SK-N-MC (cell line): ENCODE data around the gene HADH.

Experiments
- EZH2 ChIP-seq: fragments of 200-600 bp; sonication (generic); IDR thresholded peaks from one replicate; pipeline ENCODE4 v1.6.1; 2017; ENCODE audit warnings: antibody characterized with exemption
- FOXP2 ChIP-seq: optimal IDR thresholded peaks from 2 replicates; pipeline ENCODE3; 2011; ENCODE audit warnings: mild to moderate bottlenecking, moderate library complexity; ENCODE audit not compliant: insufficient read depth; ENCODE audit errors: extremely low read length, control extremely low read depth
- POLR2AphosphoS5 ChIP-seq: IDR thresholded peaks from 2 replicates; pipeline ENCODE4 v1.6.1; 2012; ENCODE audit warnings: mild to moderate bottlenecking, low read depth, low read length, borderline replicate concordance

- TF ChIP-seq EZH2 (no peak), POLR2AphosphoS5 (no peak), FOXP2 (no peak)
Measured at GRCh38 chr4:107989162-107989536, 540 bp upstream of the HADH start.
